Osteocyte (in vitro differentiated cells): ENCODE data around the gene GLMP. TPM values are rescaled to one million over a fixed set of nuclear protein-coding genes. Genes with fewer than 3 reads are reported as not detected.

ENCODE experiments used
- DNase-seq: peaks from one replicate; pipeline ENCODE4 v3.0.0; 2021; ENCODE audit warnings: mixed read lengths; ENCODE audit not compliant: unreplicated experiment; ENCODE audit errors: extremely low spot score
- H3K27ac Mint-ChIP-seq: one replicate; pipeline ENCODE4 v1.8.0; 2021; ENCODE audit warnings: mild to moderate bottlenecking, mixed read lengths; ENCODE audit not compliant: unreplicated experiment
- H3K27me3 Mint-ChIP-seq: one replicate; pipeline ENCODE4 v1.8.0; 2021; ENCODE audit warnings: mixed read lengths; ENCODE audit not compliant: unreplicated experiment
- H3K36me3 Mint-ChIP-seq: one replicate; pipeline ENCODE4 v1.8.0; 2021; ENCODE audit warnings: mixed read lengths; ENCODE audit not compliant: unreplicated experiment
- H3K4me1 Mint-ChIP-seq: one replicate; pipeline ENCODE4 v1.8.0; 2021; ENCODE audit warnings: mixed read lengths; ENCODE audit not compliant: unreplicated experiment
- H3K4me3 Mint-ChIP-seq: one replicate; pipeline ENCODE4 v1.8.0; 2021; ENCODE audit warnings: mild to moderate bottlenecking, moderate library complexity, mixed read lengths; ENCODE audit not compliant: unreplicated experiment
- H3K9me3 Mint-ChIP-seq: one replicate; pipeline ENCODE4 v1.8.0; 2021; ENCODE audit warnings: mixed read lengths; ENCODE audit not compliant: unreplicated experiment
- CTCF ChIP-seq: fragments of 200-600 bp; sonication (generic); IDR thresholded peaks from 2 replicates; pipeline ENCODE4 v1.5.0; 2021; ENCODE audit warnings: antibody characterized with exemption, mild to moderate bottlenecking, moderate library complexity
- total RNA-seq: library from RNA; stranded (reverse); gene quantifications from 2 replicates; pipeline ENCODE4 v1.2.1, GENCODE V29; 2021

The GLMP gene
- total RNA-seq, 1 donor from 2014 or later = 77.1 TPM

GRCh38 chr1:156247460-156248322 lies 47.8 kb downstream of the GLMP start, which contains the start of gene PAQR6:
TSS of gene PAQR6 (minus strand) at chr1:156248056. CDS start at chr1:156246731, 1,325 bp downstream.
- H3K27ac Mint-ChIP-seq = no peak within 1 kb of the TSS
- H3K4me3 Mint-ChIP-seq = no peak within 1 kb of the TSS
- no peak for DNase-seq
- TF ChIP-seq CTCF = no peak
- no peaks in the 10 kb centered on the region for H3K9me3 Mint-ChIP-seq
- H3K4me1 Mint-ChIP-seq = no peaks in the 10 kb centered on the region
- no peaks in the 10 kb centered on the region for H3K27me3 Mint-ChIP-seq
- peaks cover 13% of the 10 kb centered on the region for H3K36me3 Mint-ChIP-seq

DNA sequence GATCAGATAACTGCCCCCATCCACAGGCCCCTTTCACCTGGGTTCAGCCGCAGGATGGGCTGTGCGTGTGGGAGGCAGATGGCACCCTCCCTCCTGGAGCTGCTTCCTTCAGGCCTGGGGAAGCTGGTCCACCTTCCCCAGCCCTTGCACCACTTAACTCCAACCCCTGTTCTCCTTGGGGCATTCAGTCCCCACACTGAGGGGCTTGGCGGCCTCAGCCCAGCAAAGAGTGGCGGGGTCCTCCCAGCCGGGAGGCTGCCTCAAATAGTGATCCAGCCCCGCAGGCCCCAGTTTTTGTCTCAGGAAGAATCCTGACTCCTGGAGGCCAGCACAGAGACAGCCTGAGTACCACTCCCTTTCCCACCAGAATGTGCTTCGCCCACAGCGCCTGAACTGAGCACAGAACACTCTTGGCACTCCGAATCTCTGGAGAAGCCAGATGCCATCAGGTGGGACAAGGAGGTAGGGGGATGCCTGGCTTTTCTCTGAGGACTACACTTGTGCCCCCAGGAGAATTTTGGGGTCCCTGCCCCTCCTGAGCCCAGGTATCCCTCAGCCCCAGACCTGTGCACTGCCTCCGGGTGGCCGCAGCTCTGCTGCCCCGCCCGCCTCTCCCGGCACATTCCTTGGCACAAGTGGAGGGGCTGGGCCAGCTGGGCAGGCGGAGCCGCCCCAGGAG lies 48.6 kb downstream of the GLMP start:
- no peaks in the 10 kb centered on the region for H3K9me3 Mint-ChIP-seq
- H3K27me3 Mint-ChIP-seq = no peaks in the 10 kb centered on the region
- H3K4me3 Mint-ChIP-seq = no peak overlapping the region
- no peak for TF ChIP-seq CTCF
- H3K4me1 Mint-ChIP-seq = peaks cover 4% of the 10 kb centered on the region
- no peak for DNase-seq
- H3K36me3 Mint-ChIP-seq = peaks cover 8% of the 10 kb centered on the region
- H3K27ac Mint-ChIP-seq = no peak overlapping the region

GRCh38 chr1:156246241-156246780 lies 49.2 kb downstream of the GLMP start:
- no peak overlapping the region for H3K27ac Mint-ChIP-seq
- no peak for DNase-seq
- TF ChIP-seq CTCF = no peak
- H3K4me3 Mint-ChIP-seq = no peak overlapping the region
- H3K36me3 Mint-ChIP-seq = peaks cover 8% of the 10 kb centered on the region
- no peaks in the 10 kb centered on the region for H3K27me3 Mint-ChIP-seq
- peaks cover 10% of the 10 kb centered on the region for H3K4me1 Mint-ChIP-seq
- H3K9me3 Mint-ChIP-seq = no peaks in the 10 kb centered on the region

DNA sequence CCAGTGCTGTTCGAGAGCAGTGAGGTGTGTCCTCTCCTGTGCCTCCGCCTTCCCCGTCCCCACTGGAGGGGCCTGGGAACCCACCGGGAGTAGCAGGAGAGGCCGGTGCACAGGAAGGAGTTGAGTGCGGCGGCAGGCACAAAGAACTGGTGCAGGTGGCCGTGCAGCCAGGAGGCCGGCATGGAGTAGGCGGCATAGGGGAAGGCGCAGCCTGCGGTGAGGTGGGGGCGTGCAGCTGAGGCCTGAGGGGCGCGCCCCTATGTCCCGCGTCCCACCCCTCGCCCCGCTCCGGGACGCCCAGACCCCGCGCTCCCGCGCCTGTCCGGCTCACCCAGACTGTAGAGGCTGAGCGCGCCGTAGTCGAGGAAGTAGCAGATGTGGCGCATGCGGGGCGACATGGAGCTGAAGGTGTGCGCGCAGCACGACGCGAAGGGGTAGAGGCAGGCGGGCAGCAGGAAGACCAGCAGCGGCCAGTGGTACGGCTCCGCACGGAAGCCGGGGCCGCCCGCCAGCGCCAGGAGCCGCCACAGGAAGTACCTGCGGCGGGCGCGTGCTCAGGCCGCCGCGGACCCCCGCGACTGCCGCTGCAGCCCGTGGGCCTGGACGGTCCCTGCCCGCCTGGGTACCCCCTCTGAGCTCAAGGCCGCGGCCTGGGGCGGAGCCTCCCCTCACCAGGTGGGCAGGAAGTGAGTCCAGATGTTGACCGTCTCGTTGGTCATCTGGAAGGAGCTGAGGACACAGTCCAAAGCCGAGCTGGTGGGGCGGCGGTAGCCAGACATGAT lies 49.8 kb downstream of the GLMP start:
- Mint-ChIP-seq H3K36me3 (peaks cover 7% of the 10 kb centered on the region), H3K4me1 (peaks cover 13% of the 10 kb centered on the region), H3K9me3 (no peaks in the 10 kb centered on the region), H3K27ac (no peak overlapping the region), H3K4me3 (no peak overlapping the region), H3K27me3 (no peaks in the 10 kb centered on the region)
- no peak for TF ChIP-seq CTCF
- no peak for DNase-seq
